NCI-H2171 (cell line): ENCODE results near the gene GPT2.
A peak's percentile ranks its signal among the peaks of the same experiment; 100 is the strongest.
"Not testable (repeated sequence)": the region's sequence is repeated elsewhere in the genome, so short reads cannot be mapped to it uniquely, and the experiment has no call there.

Experiments
- DNase-seq: peaks from one replicate; lab custom pipeline; 2025; lab: John Stamatoyannopoulos, UW

Gene GPT2

GRCh38 chr16:46923513-46924295 lies 39.5 kb downstream of the GPT2 start:
- DNase-seq: no peak

- DNase-seq: no peak
These were observed 40.2 kb downstream of the GPT2 start for GRCh38 chr16:46924402-46924801.

GRCh38 chr16:46926470-46927225 lies 42.5 kb downstream of the GPT2 start:
- DNase-seq: no peak

GRCh38 chr16:46927273-46927672 lies 43.1 kb downstream of the GPT2 start:
- DNase-seq: no peak

- no peak for DNase-seq
These were observed 44.6 kb downstream of the GPT2 start for GRCh38 chr16:46928811-46929210.

- no peak for DNase-seq
These were observed 45.5 kb downstream of the GPT2 start for GRCh38 chr16:46929378-46930332.

- DNase-seq: no peak
These were observed 46.7 kb downstream of the GPT2 start for GRCh38 chr16:46930861-46931260.

GRCh38 chr16:46932802-46933201 lies 48.6 kb downstream of the GPT2 start:
- peak; percentile 69 for DNase-seq

GRCh38 chr16:46937536-46937935 lies 53.4 kb downstream of the GPT2 start:
- no peak for DNase-seq

GRCh38 chr16:46944713-46945112 lies 60.6 kb downstream of the GPT2 start:
- DNase-seq: not testable (repeated sequence)

GRCh38 chr16:46947900-46948547 lies 63.9 kb downstream of the GPT2 start:
- DNase-seq: peak; percentile 4

- no peak for DNase-seq
These were observed 64.5 kb downstream of the GPT2 start for GRCh38 chr16:46948548-46949166.

- DNase-seq: no peak
These were observed 65.2 kb downstream of the GPT2 start for GRCh38 chr16:46949241-46949892.

GRCh38 chr16:46950009-46950408 lies 65.8 kb downstream of the GPT2 start:
- no peak for DNase-seq

GRCh38 chr16:46954562-46954961 lies 70.4 kb downstream of the GPT2 start:
- DNase-seq: no peak

GRCh38 chr16:46961373-46962353 lies 77.5 kb downstream of the GPT2 start:
- no peak for DNase-seq

GRCh38 chr16:46962629-46963028 lies 78.5 kb downstream of the GPT2 start:
- no peak for DNase-seq

- no peak for DNase-seq
These were observed 83.9 kb downstream of the GPT2 start for GRCh38 chr16:46968063-46968435.

- DNase-seq: no peak
These were observed 85.9 kb downstream of the GPT2 start for GRCh38 chr16:46970089-46970488.

- DNase-seq: no peak
These were observed 87.1 kb downstream of the GPT2 start for GRCh38 chr16:46971271-46971670.
